HG03103 (cell line): Measurements from ENCODE around the gene ABHD14A.

Experiments used
- ATAC-seq: cut with Tn5 transposase; IDR thresholded peaks from one replicate; pipeline ENCODE4 v1.9.1; 2021; ENCODE audit warnings: low read depth; ENCODE audit not compliant: unreplicated experiment

The ABHD14A gene

DNA sequence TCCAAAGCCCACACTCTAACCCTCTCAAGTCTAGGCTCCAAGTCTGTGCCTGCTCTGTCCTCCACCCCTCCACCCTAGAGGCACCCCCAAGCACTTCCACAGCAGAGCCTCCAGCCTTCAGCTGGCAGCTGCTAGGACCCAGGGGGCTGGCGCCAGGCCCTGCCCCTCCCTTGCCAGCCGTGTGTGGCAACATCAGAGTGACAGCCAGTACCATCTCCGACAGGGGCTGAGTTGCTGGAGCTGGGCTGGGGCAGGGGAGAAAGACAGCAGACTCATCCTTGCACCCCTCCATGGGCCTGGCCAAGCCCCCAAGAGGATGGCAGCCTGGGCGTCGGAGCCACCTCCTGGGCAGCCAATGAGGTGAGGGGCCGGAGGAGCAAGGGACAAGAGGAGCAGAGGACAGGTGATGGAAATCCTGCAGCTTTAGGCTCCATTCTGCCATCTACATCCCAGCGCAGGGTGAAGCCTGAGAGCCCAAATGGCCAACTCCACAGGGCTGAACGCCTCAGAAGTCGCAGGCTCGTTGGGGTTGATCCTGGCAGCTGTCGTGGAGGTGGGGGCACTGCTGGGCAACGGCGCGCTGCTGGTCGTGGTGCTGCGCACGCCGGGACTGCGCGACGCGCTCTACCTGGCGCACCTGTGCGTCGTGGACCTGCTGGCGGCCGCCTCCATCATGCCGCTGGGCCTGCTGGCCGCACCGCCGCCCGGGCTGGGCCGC, 19.5 kb upstream of the ABHD14A start, which contains the start of gene GPR62:
TSS of gene GPR62 (plus strand) at position 207 of the 718 bp plus-strand sequence. CDS start at position 479, 272 bp downstream.
- no peak for ATAC-seq

DNA sequence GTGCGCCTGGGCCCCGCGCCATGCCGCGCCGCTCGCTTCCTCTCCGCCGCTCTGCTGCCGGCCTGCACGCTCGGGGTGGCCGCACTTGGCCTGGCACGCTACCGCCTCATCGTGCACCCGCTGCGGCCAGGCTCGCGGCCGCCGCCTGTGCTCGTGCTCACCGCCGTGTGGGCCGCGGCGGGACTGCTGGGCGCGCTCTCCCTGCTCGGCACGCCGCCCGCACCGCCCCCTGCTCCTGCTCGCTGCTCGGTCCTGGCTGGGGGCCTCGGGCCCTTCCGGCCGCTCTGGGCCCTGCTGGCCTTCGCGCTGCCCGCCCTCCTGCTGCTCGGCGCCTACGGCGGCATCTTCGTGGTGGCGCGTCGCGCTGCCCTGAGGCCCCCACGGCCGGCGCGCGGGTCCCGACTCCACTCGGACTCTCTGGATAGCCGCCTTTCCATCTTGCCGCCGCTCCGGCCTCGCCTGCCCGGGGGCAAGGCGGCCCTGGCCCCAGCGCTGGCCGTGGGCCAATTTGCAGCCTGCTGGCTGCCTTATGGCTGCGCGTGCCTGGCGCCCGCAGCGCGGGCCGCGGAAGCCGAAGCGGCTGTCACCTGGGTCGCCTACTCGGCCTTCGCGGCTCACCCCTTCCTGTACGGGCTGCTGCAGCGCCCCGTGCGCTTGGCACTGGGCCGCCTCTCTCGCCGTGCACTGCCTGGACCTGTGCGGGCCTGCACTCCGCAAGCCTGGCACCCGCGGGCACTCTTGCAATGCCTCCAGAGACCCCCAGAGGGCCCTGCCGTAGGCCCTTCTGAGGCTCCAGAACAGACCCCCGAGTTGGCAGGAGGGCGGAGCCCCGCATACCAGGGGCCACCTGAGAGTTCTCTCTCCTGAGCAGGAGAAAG, 18.7 kb upstream of the ABHD14A start:
- ATAC-seq: no peak

DNA sequence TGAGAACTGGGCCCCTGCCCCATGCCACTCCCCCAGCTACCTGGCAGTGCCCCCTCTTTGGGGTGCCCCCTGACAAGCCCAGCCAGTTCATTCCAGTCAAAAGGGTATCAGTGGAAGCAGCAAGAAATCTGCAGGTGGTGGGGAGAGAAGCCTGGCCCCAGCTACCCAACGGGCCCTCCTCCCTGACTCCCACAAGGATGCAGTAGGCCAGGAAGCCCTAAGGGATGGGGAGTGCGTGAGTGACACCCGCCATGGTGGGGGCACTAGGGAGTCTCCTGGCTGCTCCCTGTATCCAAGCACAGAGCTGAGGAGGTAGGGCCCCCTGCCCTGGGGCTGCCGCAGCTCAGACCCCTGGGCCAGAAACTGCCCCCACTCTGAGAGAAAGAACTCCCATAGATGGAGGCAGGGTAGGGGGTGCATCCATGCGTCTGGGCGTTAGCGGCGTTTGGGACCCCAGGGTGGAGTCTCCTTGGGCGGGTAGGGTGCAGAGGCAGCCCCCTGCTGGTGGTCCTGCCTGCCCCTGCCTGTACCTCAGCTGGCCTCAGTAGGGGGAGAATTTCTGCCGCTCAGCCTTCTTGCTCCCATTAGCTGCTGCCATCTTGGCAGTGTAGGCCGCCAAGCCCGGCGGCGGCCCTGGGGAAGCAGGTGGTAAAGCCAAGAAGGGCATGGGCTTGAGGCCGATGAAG, 17.2 kb upstream of the ABHD14A start:
- no peak for ATAC-seq

DNA sequence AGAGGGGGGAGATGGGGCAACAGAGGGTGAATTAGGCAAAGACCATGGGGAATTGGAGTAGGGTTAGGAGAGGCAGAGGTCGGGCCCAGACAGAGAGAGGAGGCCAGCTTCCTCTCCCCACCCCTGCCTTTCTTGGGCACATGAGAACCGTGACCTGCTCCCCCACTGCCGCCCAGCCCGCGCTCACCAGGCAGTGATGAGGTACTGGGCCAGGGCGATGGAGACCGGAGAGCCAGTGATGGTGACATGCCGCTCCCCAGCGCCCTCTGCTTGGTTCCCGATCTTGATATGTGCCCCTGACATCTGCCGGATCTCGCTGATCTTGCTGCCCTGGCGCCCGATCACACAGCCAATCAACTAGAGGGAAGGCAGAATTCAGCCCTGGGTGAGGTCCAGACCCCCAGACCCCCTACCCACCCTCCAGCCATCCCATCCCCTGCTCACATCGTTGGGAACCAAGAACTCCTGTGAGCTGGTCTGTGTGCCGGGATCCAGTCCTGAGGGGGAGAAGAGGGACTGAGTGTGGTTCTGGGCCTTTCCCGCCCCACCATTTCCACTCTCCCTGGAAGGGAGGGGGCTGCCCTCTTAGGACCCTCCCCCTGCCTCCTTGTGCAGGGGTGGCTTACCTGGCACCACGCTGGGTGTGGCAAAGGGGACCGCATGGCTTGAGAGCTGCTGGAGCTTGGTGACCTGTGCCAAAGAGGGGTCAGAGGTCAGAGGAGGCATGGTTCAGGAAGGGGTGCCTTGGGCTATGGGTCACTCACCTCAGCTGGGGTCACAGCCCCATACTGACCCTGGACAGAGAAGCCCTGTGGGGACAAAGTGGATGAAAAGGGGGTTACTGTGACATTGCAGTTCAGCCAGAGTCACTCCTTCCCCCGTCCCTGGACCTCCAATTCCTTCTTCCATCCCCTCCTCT, 16.0 kb upstream of the ABHD14A start:
- ATAC-seq: no peak

DNA sequence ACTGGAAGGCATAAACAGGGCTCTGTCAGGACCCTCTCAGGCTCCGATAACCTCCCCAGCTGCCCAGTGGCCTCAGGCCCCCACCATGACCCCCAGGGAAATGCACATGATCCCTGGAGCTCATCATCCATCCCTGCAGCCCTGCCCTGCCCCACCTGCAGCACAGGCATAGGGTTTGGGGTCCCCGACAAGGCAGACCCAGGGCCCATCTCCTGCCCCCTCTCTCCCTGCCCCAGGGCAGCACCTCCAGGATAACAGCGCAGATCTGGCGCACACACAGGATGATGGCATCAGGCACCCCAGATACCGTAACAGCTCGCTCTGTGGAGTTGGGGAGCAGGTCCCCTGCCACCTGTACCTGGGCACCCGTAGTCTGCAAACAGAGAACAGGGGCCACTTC, 15.2 kb upstream of the ABHD14A start:
- no peak for ATAC-seq

DNA sequence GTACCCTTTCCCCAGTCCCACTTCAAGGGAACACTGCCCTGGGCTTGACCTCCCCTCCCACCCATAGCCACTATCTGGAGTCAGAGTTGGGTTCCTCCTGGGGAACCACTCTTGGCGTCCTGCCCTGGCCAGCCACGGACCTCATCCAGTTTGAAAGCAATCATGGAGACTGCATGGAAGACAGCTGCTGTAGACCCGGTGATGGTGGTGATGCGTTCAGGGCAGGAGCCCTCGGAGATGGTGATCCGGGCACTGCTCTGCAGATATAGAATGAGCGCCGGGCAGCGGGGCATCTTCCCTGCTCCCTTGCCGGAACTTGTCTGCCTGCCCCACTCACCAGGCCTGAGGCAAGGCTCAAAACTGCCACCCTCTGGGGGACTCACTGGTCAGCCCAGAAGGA, 14.5 kb upstream of the ABHD14A start:
- ATAC-seq: no peak

DNA sequence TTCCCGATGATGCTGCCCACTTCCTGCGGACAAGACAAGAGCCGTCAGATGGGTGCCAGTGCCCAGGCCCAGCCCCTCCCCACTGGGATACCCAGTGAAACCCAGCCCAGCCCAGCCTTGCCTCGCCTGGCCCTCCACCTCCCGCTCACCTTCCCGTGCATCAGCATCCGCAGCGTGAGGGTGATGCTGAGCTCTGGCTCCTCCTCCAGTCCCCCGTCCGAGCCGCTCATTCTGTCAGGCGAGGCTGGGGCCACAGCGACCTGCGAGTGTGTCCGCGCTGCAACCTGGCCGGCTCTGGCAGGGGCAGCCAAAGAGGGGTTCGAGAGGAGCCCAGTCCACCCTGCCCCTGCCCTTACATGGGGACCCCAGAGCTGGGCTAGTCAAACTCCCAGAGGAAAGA, 13.9 kb upstream of the ABHD14A start:
- no peak for ATAC-seq

DNA sequence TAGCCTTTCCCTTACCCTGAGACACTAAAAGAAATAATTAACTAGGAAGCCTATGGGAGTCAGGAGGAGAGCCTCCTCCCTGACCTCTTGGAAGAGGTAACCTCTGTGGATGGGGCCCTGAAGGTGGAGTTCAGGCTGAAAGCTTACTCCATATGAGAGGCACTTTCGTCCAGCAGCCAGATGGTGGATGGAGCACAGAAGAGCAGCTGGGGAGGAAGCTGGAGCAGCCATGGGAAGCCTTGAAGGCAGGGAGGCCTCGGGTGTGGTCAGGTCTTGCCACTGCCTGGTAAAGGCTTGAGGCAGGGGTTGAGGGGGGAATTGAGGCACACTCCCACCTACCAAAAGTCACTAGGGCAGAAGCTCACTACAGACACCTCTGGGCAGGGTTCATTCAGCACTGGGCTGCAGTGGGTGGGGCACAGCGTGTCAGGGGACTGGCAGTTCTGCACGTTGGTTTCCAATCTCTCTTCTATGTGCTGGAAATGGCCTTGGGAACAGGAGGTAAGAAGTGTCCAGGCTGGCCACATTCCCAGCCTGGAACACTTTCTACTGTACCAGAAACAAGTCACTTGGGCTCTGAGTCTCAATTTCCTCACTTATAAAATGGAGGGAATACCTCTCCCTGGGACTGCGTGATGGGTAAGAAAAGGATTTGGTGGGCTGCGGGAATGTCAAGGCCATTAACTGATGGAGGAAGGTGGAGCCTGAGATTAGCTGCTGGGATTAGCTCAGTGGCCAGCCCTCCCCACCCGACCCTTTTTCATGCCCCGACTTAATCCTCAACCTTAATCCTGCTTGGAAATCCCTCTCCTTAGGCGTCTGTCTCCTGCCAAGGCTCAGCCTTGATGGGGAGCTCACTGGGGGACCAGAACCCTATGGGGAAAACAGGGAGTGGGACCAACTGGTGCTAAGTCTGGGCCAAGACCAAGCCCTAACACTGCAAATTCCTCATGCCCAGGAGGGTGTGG, 13.0 kb upstream of the ABHD14A start:
- no peak for ATAC-seq

DNA sequence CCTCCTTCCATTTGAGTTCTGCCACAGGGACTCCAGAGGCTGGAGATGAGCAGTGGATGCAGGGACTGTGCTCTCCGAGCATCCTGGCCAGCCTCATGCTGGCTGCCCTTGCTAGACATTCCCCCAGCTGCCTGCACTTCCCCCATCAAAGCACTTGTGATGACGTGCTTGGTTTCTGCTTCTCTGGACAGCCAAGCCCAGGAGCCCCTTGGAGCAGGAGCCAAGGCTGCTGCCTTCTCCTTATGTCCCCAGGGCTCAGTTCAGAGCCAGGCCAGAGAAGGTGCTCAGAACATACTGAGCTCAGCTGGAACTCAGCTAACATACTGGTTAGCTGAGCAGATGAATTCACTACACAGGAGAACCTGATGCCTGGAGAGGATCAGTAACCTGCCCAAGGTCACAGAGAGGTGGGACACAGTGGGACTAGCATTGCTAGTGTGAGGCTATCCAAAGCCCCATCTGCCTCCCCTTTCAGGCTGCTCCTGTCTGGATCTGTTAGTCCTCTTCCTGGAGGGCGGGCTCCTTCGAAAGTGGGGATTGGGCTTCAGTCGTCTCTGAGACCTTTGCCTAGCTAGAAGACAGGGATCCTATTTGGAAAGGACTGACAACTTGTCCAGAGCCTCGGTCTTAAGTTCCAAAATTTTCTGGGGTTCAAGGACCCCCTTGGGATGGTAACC, 11.9 kb upstream of the ABHD14A start:
- ATAC-seq: no peak

DNA sequence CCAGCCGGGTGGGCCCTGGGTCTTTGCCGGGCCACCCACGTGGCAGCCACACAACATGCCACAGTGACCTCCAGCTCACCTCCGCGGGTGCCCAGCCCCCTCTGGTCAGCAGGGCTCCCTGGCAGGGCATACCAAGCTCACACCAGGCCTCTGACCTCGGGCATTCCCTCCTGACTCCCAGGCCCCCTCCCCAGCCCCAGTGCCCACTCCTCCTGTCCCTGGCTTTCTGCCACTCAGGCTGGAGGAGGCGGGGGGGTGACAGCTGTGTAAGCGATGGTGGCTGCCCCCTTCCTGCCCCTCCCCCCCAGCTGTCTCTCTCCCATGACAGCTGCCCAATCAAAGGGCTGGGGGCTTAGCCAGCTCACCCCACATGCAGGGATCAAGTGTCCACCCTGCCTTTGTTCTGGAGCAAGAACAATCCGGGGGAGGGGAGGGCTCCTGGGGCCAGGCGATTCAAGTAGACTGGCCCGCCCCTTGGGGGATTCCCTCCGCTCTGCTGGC, 10.9 kb upstream of the ABHD14A start:
- no peak for ATAC-seq

DNA sequence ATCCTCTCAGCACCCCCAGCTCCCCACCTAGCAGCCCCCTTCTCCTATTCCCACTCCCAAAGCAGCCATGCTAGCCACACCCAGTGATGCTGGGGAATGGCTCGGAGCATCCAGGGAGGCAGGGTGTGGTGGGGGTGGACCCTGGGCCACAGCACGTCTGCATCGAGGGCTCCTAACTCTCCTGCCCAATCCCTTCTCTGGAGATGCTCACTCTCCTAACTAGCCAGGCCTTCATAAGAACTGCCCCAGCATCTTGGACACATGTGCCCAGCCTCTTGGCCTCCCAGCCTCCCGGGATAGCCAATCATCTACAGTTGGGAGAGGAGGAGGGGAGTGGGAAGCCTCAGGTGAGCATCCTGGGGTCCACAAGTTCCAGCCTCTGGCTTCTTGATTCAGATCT, 10.3 kb upstream of the ABHD14A start:
- ATAC-seq: no peak

DNA sequence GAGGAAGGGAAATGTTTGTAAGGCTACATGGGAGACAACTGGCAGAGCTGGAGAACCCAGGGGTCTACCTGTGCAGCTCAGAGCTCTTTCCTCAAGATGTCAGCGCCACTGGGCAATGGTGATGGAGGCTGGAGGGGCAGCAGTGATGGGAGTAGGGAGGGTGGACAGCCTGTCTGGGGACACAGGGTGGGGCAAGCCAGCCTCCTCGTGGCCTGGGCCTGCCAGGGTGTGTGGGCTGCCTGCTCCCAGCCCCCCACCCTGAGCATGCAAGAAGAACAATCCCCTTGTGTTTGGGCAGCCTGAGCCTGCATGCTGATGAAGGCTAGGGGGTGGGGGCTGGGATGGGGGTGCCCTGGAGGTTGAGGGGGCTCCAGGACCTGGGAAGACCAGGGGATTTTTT, 8.8 kb upstream of the ABHD14A start:
- ATAC-seq: no peak

DNA sequence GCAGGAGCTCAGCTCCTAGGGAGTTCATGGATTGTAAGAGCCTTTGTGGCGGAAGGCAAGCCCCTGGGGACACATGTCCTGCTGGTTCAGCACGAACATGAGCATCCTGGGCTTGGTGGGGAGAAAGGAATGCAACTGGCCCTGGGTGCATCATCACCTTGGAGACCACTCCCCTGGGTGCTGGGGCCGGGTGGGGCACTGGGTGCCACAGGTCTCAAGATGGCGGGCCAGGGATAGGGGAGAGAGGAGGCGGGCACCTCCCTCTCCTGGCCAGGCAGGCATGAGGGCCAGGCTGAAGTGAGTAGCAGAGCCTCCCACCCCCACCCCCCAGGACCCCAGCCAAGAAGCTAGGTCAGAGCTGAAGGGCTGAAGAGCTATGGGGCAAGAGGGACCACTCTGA, 8.4 kb upstream of the ABHD14A start:
- no peak for ATAC-seq

DNA sequence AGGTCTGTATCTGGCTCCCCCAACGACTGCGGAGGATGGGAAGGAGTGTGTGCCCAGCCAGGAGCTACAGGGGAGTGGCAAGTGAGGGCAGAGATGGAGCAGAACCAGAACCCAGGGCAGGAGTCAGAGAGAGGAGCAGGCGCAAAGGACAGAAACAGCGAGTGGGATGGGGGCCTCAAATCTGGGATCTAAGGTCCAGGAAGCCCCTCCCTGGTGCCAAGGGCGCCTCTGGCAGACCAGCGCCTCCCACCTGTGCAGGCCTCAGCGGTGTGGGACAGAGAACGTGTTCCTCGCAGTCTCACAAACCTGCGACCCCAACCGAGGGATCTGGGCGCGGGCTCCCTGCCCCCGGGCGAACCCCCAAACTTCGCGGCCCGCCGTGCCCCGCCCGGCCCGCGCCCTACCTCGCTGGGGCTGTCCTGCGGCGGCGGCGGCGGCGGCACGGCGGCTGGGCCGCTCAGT, 7.9 kb upstream of the ABHD14A start:
- ATAC-seq: no peak

DNA sequence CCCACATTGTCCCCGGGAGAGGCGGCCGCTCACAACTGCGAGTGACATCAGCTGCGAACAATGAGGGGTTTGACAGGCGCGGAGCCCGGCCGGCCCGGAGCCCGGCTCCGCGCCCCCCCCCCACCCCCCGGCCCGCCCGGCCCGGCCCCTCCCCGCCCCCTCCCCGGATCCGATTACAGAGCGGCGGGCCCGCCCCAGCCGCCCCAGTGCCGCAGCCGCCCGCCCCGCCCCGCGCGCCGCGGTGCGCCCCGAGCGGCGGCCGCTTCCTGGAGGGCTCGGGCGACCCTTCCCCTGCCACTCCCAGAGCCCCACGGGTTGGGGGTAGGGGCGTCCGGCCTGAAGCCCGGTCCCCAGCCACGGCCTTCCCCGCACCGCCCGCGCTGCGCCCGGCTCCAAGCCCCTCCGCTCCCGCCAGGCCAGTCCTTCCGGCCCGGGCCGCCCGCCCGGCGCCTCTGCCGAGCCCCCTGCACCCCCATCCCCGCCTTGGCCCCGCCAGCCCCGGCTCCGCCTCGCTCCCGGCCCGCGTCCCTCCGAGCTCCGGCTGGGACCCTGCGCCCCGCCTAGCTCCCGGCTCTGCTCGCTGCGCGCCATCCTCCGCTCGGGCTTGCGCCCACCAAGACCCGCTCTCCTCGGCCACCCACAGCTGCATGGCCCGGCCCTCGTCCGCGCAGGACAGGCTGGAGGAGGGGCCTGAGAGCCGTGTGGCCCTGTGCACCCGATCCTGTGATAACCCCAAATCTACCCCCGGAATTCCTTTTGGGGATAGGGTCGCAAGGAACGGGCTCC, 7.3 kb upstream of the ABHD14A start, which contains the start of gene PCBP4:
TSS of gene PCBP4 (minus strand) at position 71 of the 786 bp plus-strand sequence. CDS start 6,214 bp downstream, outside the sequence.
- ATAC-seq: no peak

DNA sequence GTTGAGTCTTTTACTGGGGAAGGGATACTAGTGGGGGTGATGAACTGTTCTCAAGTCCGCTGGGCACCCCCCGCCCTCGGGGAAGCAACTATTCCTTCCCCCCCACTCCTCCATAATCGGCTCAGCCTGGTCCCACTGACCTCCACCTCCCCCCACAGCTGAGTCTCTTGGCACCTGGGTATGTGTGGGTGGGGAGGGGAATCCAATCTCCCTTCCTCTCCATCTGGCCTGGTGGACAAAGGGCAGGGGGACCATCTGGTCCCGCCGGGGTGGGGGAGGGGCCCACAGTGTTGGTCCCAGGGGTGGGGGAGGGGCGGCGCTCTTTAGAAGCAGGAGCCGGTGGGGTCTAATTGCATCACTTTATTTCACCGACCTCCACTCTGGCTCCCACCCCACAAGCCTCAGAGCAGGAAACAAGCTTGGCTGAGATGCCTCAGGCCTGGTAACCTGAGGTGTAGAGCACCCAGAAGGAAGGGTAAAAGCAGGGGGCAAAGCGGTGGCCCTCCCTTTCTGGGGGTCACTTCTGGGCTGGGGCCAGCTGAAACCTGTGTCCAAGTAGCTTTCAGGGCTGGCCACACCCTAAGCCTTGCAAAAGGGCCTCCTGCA, 6.6 kb upstream of the ABHD14A start:
- no peak for ATAC-seq
